SK-N-SH treated with all-trans-retinoic acid at 6 μM for 48 hours (cell line): ENCODE measurements around the gene FUZ.

Source experiments
- ATAC-seq: fragments of 200-7000 bp; cut with Tn5 transposase; 3 replicates; pipeline ENCODE4 v1.9.1; 2020; ENCODE audit warnings: mild to moderate bottlenecking, moderate library complexity
- ARNTL ChIP-seq: fragments of 450-650 bp; formaldehyde crosslinking; IDR thresholded peaks from 2 replicates; pipeline ENCODE4 v1.5.0; 2020; ENCODE audit warnings: low read depth, mild to moderate bottlenecking, moderate library complexity, borderline replicate concordance
- BACH2 ChIP-seq: fragments of 250-450 bp; sonication (Bioruptor Pico); IDR thresholded peaks from 2 replicates; pipeline ENCODE4 v1.9.0; 2021; ENCODE audit warnings: mild to moderate bottlenecking, borderline replicate concordance
- CREB5 ChIP-seq: fragments of 250-450 bp; sonication (Bioruptor Pico); IDR thresholded peaks from 2 replicates; pipeline ENCODE4 v1.5.1; 2020; ENCODE audit warnings: low read depth, mild to moderate bottlenecking, moderate library complexity
- CSDC2 ChIP-seq: fragments of 250-450 bp; sonication (Bioruptor Pico); IDR thresholded peaks from 2 replicates; pipeline ENCODE4 v1.5.0; 2020; ENCODE audit warnings: mild to moderate bottlenecking, moderate library complexity
- CSRNP3 ChIP-seq: fragments of 250-450 bp; sonication (Bioruptor Pico); IDR thresholded peaks from 2 replicates; pipeline ENCODE4 v1.5.1; 2021; ENCODE audit warnings: mild to moderate bottlenecking, moderate library complexity
- ESRRG ChIP-seq: fragments of 250-450 bp; sonication (Bioruptor Pico); IDR thresholded peaks from 2 replicates; pipeline ENCODE4 v1.6.1; 2021; ENCODE audit warnings: mild to moderate bottlenecking
- GLIS3 ChIP-seq: fragments of 250-450 bp; sonication (Bioruptor Pico); IDR thresholded peaks from 2 replicates; pipeline ENCODE4 v1.5.0; 2020; ENCODE audit warnings: mild to moderate bottlenecking, moderate library complexity
- ISL1 ChIP-seq: fragments of 250-450 bp; sonication (Bioruptor Pico); IDR thresholded peaks from 2 replicates; pipeline ENCODE4 v2.1.2; 2022; ENCODE audit warnings: mild to moderate bottlenecking, moderate library complexity
- OSR1 ChIP-seq: fragments of 250-450 bp; sonication (Bioruptor Pico); IDR thresholded peaks from 2 replicates; pipeline ENCODE4 v1.8.0; 2022; ENCODE audit warnings: moderate library complexity, mild to moderate bottlenecking, inconsistent platforms
- RARB ChIP-seq: fragments of 250-450 bp; sonication (Bioruptor Pico); IDR thresholded peaks from 2 replicates; pipeline ENCODE4 v1.8.0; 2021; ENCODE audit warnings: mild to moderate bottlenecking, moderate library complexity
- SNAI2 ChIP-seq: fragments of 250-450 bp; sonication (Bioruptor Pico); IDR thresholded peaks from 2 replicates; pipeline ENCODE4 v1.5.0; 2020; ENCODE audit warnings: mild to moderate bottlenecking, moderate library complexity
- TCF4 ChIP-seq: fragments of 250-450 bp; sonication (Bioruptor Pico); IDR thresholded peaks from 2 replicates; pipeline ENCODE4 v1.8.0; 2021; ENCODE audit warnings: mild to moderate bottlenecking, moderate library complexity, borderline replicate concordance
- TSHZ2 ChIP-seq: fragments of 250-450 bp; sonication (Bioruptor Pico); IDR thresholded peaks from 2 replicates; pipeline ENCODE4 v1.5.0; 2020; ENCODE audit warnings: mild to moderate bottlenecking, moderate library complexity
- ZC3H10 ChIP-seq: fragments of 250-450 bp; sonication (Bioruptor Pico); IDR thresholded peaks from 2 replicates; pipeline ENCODE4 v1.5.1; 2021; ENCODE audit warnings: mild to moderate bottlenecking, moderate library complexity
- ZFP3 ChIP-seq: fragments of 250-450 bp; sonication (Bioruptor Pico); IDR thresholded peaks from 2 replicates; pipeline ENCODE4 v1.5.0; 2020; ENCODE audit warnings: mild to moderate bottlenecking, moderate library complexity
- ZFP30 ChIP-seq: fragments of 450-650 bp; formaldehyde crosslinking; IDR thresholded peaks from 2 replicates; pipeline ENCODE4 v1.5.0; 2022; ENCODE audit warnings: mild to moderate bottlenecking, moderate library complexity
- ZNF565 ChIP-seq: fragments of 450-650 bp; formaldehyde crosslinking; conservative IDR thresholded peaks from 2 replicates; pipeline ENCODE4 v1.5.0; 2020; ENCODE audit warnings: low read depth, mild to moderate bottlenecking, moderate library complexity
- ZNF70 ChIP-seq: fragments of 450-650 bp; formaldehyde crosslinking; IDR thresholded peaks from 2 replicates; pipeline ENCODE4 v1.5.0; 2020; ENCODE audit warnings: mild to moderate bottlenecking, moderate library complexity
- ZNF8 ChIP-seq: fragments of 450-650 bp; formaldehyde crosslinking; IDR thresholded peaks from 2 replicates; pipeline ENCODE4 v1.5.0; 2020; ENCODE audit warnings: mild to moderate bottlenecking, moderate library complexity
- TF ChIP-seq, protein P1 (sequence below): fragments of 250-450 bp; sonication (Bioruptor Pico); IDR thresholded peaks from 2 replicates; pipeline ENCODE4 v1.8.0; 2020; ENCODE audit warnings: mild to moderate bottlenecking, moderate library complexity, borderline replicate concordance
- TF ChIP-seq, protein P2 (sequence below): fragments of 250-450 bp; sonication (Bioruptor Pico); IDR thresholded peaks from 2 replicates; pipeline ENCODE4 v1.8.0; 2021; ENCODE audit warnings: low read depth, mild to moderate bottlenecking, moderate library complexity, borderline replicate concordance

Gene FUZ

DNA sequence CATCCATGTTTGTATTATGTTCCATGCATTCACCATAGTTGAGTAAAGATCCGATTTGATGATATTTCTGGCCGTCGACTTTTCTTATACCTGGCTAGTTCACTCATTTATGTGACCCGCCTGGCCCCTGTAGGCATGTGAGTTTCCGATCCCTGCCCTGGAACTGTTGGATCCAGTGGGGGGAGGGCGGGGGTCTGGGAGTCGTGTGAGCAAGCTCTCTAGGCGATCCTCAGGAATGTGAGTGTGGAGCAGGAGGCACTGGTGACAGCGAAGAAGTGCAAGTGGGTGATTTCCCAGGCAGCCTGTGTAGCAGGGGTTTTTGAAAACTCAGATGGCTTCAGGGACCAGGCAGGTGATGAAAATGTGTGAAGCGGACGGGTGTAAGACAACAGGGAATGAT, 27.2 kb upstream of the FUZ start:
- no peak for ATAC-seq
- TF ChIP-seq ZFP3 (CRISPR knock-in tag) (no peak), ZNF8 (no peak), ESRRG (no peak), CREB5 (CRISPR knock-in tag) (no peak), GLIS3 (CRISPR knock-in tag) (no peak), ISL1 (CRISPR knock-in tag) (no peak), ZC3H10 (CRISPR knock-in tag) (no peak), ARNTL (CRISPR knock-in tag) (no peak), ZNF70 (CRISPR knock-in tag) (no peak), ZFP30 (CRISPR knock-in tag) (no peak), RARB (no peak), SNAI2 (CRISPR knock-in tag) (no peak), BACH2 (CRISPR knock-in tag) (no peak), OSR1 (CRISPR knock-in tag) (no peak), ZNF565 (CRISPR knock-in tag) (no peak), TSHZ2 (no peak), CSDC2 (no peak), TCF4 (CRISPR knock-in tag) (no peak)
- TF ChIP-seq, protein P1, sequence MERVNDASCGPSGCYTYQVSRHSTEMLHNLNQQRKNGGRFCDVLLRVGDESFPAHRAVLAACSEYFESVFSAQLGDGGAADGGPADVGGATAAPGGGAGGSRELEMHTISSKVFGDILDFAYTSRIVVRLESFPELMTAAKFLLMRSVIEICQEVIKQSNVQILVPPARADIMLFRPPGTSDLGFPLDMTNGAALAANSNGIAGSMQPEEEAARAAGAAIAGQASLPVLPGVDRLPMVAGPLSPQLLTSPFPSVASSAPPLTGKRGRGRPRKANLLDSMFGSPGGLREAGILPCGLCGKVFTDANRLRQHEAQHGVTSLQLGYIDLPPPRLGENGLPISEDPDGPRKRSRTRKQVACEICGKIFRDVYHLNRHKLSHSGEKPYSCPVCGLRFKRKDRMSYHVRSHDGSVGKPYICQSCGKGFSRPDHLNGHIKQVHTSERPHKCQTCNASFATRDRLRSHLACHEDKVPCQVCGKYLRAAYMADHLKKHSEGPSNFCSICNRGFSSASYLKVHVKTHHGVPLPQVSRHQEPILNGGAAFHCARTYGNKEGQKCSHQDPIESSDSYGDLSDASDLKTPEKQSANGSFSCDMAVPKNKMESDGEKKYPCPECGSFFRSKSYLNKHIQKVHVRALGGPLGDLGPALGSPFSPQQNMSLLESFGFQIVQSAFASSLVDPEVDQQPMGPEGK (CRISPR knock-in tag): no peak
- TF ChIP-seq, protein P2, sequence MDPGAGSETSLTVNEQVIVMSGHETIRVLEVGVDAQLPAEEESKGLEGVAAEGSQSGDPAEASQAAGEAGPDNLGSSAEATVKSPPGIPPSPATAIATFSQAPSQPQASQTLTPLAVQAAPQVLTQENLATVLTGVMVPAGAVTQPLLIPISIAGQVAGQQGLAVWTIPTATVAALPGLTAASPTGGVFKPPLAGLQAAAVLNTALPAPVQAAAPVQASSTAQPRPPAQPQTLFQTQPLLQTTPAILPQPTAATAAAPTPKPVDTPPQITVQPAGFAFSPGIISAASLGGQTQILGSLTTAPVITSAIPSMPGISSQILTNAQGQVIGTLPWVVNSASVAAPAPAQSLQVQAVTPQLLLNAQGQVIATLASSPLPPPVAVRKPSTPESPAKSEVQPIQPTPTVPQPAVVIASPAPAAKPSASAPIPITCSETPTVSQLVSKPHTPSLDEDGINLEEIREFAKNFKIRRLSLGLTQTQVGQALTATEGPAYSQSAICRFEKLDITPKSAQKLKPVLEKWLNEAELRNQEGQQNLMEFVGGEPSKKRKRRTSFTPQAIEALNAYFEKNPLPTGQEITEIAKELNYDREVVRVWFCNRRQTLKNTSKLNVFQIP (CRISPR knock-in tag): no peak

- ATAC-seq: no peak
- no peak for TF ChIP-seq ZNF70 (CRISPR knock-in tag)
- no peak for TF ChIP-seq ARNTL (CRISPR knock-in tag)
- TF ChIP-seq CSDC2: no peak
- TF ChIP-seq SNAI2 (CRISPR knock-in tag): no peak
- TF ChIP-seq TSHZ2: no peak
- TF ChIP-seq, all 23 proteins: peak for 0
Measured at GRCh38 chr19:49839713-49840112, 26.6 kb upstream of the FUZ start.

GRCh38 chr19:49838885-49839588, 25.9 kb upstream of the FUZ start:
- no peak for ATAC-seq
- TF ChIP-seq CSDC2 (no peak), ZNF70 (CRISPR knock-in tag) (no peak), CREB5 (CRISPR knock-in tag) (no peak), RARB (no peak), OSR1 (CRISPR knock-in tag) (no peak), ESRRG (no peak), CSRNP3 (no peak), SNAI2 (CRISPR knock-in tag) (no peak), ZC3H10 (CRISPR knock-in tag) (no peak), ARNTL (CRISPR knock-in tag) (no peak), ZFP3 (CRISPR knock-in tag) (no peak), ISL1 (CRISPR knock-in tag) (no peak)
- TF ChIP-seq, protein P1 (CRISPR knock-in tag): no peak
